Measurements from ENCODE around the gene SCUBE1. TPM values are rescaled to one million over a fixed set of nuclear protein-coding genes. Genes with fewer than 3 reads are reported as not detected.

Gene SCUBE1
- total RNA-seq, 1 experiment from 2014 or later, result 0.54 TPM

- Mint-ChIP-seq H3K36me3 (ENCODE audit: insufficient read depth, unreplicated experiment) (no peaks in the 10 kb centered on the region), H3K27me3 (ENCODE audit: unreplicated experiment) (peaks cover 34% of the 10 kb centered on the region)
- CTCF ChIA-PET, result interaction anchor here (0.7 kb wide), 1 partner anchor 25 kb away, joined by 4 read pairs; no protein-coding TSS in a partner anchor
Observed at GRCh38 chr22:43319661-43320486, 23.3 kb downstream of the SCUBE1 start.

GRCh38 chr22:43317239-43317638, 25.9 kb downstream of the SCUBE1 start:
- Mint-ChIP-seq H3K4me3 (ENCODE audit: low read depth, unreplicated experiment) (no peak overlapping the region), H3K36me3 (ENCODE audit: insufficient read depth, unreplicated experiment) (no peaks in the 10 kb centered on the region), H3K4me1 (ENCODE audit: low read depth, unreplicated experiment) (no peaks in the 10 kb centered on the region), H3K27ac (ENCODE audit: unreplicated experiment) (no peak overlapping the region), H3K27me3 (ENCODE audit: unreplicated experiment) (peaks cover 60% of the 10 kb centered on the region), H3K9me3 (ENCODE audit: low read depth, unreplicated experiment) (no peaks in the 10 kb centered on the region)
- intact Hi-C loops (cut with micrococcal nuclease; ENCODE audit: unreplicated experiment), result no loop called here
- CTCF ChIA-PET, result no interaction called here
- no TSS peak for BruUV-seq (replicated peaks)
- no peak for DNase-seq
- TF ChIP-seq, protein P1, sequence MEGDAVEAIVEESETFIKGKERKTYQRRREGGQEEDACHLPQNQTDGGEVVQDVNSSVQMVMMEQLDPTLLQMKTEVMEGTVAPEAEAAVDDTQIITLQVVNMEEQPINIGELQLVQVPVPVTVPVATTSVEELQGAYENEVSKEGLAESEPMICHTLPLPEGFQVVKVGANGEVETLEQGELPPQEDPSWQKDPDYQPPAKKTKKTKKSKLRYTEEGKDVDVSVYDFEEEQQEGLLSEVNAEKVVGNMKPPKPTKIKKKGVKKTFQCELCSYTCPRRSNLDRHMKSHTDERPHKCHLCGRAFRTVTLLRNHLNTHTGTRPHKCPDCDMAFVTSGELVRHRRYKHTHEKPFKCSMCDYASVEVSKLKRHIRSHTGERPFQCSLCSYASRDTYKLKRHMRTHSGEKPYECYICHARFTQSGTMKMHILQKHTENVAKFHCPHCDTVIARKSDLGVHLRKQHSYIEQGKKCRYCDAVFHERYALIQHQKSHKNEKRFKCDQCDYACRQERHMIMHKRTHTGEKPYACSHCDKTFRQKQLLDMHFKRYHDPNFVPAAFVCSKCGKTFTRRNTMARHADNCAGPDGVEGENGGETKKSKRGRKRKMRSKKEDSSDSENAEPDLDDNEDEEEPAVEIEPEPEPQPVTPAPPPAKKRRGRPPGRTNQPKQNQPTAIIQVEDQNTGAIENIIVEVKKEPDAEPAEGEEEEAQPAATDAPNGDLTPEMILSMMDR (IDR thresholded peaks at IDR 0.05; ENCODE audit: unreplicated experiment), result no peak

More at GRCh38 chr22:43319661-43320486, 23.3 kb downstream of the SCUBE1 start:
- H3K4me3 Mint-ChIP-seq (ENCODE audit: low read depth, unreplicated experiment), result no peak overlapping the region
- intact Hi-C loops (cut with micrococcal nuclease; ENCODE audit: unreplicated experiment), result no loop called here
- H3K4me1 Mint-ChIP-seq (ENCODE audit: low read depth, unreplicated experiment), result no peaks in the 10 kb centered on the region
- TF ChIP-seq, protein P1 (IDR thresholded peaks at IDR 0.05; ENCODE audit: unreplicated experiment), result no peak
- H3K27ac Mint-ChIP-seq (ENCODE audit: unreplicated experiment), result no peak overlapping the region
- no peak for DNase-seq
- H3K9me3 Mint-ChIP-seq (ENCODE audit: low read depth, unreplicated experiment), result no peaks in the 10 kb centered on the region
- no TSS peak for BruUV-seq (replicated peaks)

- Mint-ChIP-seq H3K27ac (ENCODE audit: unreplicated experiment) (no peak overlapping the region), H3K36me3 (ENCODE audit: insufficient read depth, unreplicated experiment) (no peaks in the 10 kb centered on the region), H3K27me3 (ENCODE audit: unreplicated experiment) (peaks cover 68% of the 10 kb centered on the region), H3K9me3 (ENCODE audit: low read depth, unreplicated experiment) (no peaks in the 10 kb centered on the region), H3K4me3 (ENCODE audit: low read depth, unreplicated experiment) (no peak overlapping the region), H3K4me1 (ENCODE audit: low read depth, unreplicated experiment) (no peaks in the 10 kb centered on the region)
- TF ChIP-seq, protein P1 (IDR thresholded peaks at IDR 0.05; ENCODE audit: unreplicated experiment), result no peak
- CTCF ChIA-PET, result interaction anchor here (0.7 kb wide), 1 partner anchor 11 kb away, joined by 3 read pairs; no protein-coding TSS in a partner anchor
- no TSS peak for BruUV-seq (replicated peaks)
- intact Hi-C loops (cut with micrococcal nuclease; ENCODE audit: unreplicated experiment), result no loop called here
- no peak for DNase-seq
Observed at GRCh38 chr22:43315687-43316217, 27.4 kb downstream of the SCUBE1 start.

DNA sequence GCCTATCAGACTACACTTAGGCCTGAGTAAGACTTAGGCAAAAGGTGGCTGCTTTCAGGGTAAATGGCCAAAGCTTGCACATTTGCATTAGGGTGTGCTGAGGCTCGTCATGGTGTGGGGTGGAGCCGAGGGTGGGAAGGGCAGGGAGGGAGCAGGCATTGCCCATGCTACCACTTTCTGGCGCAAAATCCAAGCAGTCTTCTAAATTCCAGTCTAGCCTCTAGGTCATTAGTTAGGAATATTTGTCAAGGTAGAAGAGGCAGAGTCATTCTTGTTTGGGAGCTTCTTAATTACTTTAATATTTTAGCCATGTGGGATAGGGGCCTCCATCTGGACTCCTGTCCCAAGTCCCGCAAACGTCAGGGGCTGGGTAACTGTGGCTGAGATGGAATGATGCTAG, 28.6 kb downstream of the SCUBE1 start:
- no peak overlapping the region for H3K27ac Mint-ChIP-seq (ENCODE audit: unreplicated experiment)
- H3K36me3 Mint-ChIP-seq (ENCODE audit: insufficient read depth, unreplicated experiment), result no peaks in the 10 kb centered on the region
- CTCF ChIA-PET, result interaction anchor here (0.6 kb wide), 1 partner anchor 215 kb away, joined by 3 read pairs; no protein-coding TSS in a partner anchor

More for the DNA sequence above, 28.6 kb downstream of the SCUBE1 start:
- intact Hi-C loops (cut with micrococcal nuclease; ENCODE audit: unreplicated experiment), result no loop called here
- DNase-seq, result no peak
- TF ChIP-seq, protein P1 (IDR thresholded peaks at IDR 0.05; ENCODE audit: unreplicated experiment), result no peak
- H3K9me3 Mint-ChIP-seq (ENCODE audit: low read depth, unreplicated experiment), result no peaks in the 10 kb centered on the region
- H3K4me3 Mint-ChIP-seq (ENCODE audit: low read depth, unreplicated experiment), result no peak overlapping the region
- BruUV-seq (replicated peaks), result no TSS peak
- peaks cover 79% of the 10 kb centered on the region for H3K27me3 Mint-ChIP-seq (ENCODE audit: unreplicated experiment)
- no peaks in the 10 kb centered on the region for H3K4me1 Mint-ChIP-seq (ENCODE audit: low read depth, unreplicated experiment)
